ENCODE data around the gene NFAM1. TPM values are rescaled to one million over a fixed set of nuclear protein-coding genes. Genes with fewer than 3 reads are reported as not detected.

Gene NFAM1
- total RNA-seq, 1 donor from 2014 or later: 0.88 TPM

- peaks cover 52% of the 10 kb centered on the region for H3K27me3 Mint-ChIP-seq (ENCODE audit: insufficient read depth)
- intact Hi-C loops (cut with micrococcal nuclease): loop anchor here (5.0 kb wide), 2 partner anchors 137 to 198 kb away; no protein-coding TSS in a partner anchor
- no peak overlapping the region for H3K4me3 Mint-ChIP-seq
- no peaks in the 10 kb centered on the region for H3K36me3 Mint-ChIP-seq (ENCODE audit: low read depth)
- no peak overlapping the region for H3K27ac Mint-ChIP-seq
- no peaks in the 10 kb centered on the region for H3K9me3 Mint-ChIP-seq
- H3K4me1 Mint-ChIP-seq (ENCODE audit: low read depth): peaks cover 7% of the 10 kb centered on the region
- no peak for DNase-seq (ENCODE audit: low spot score)
Observed at GRCh38 chr22:42365111-42365865, 66.9 kb downstream of the NFAM1 start.

DNA sequence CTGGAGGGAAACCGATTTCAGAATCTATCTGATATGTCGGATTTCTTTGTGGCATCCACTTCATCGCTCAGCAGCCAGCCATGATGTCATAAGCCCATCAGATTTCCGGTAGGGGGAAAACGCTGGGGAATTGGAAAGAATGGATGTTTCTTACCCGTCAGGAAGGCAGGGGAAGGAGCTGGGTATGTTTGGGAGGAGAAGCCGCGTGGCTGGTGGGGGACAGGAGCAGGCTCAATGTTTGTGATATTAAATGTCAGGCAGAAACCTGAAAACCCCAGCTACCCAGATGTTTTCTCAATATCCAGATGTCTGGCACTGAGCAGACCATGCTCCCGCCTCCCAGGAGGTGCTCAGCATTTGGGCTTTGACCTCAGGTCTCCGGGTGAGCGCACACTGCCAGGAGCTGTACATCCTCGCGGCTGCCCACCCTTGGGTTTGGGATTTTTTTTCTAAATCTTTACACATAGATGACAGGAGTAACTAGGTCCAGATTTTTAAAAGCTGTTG, 67.5 kb downstream of the NFAM1 start:
- H3K9me3 Mint-ChIP-seq: no peaks in the 10 kb centered on the region
- peaks cover 4% of the 10 kb centered on the region for H3K4me1 Mint-ChIP-seq (ENCODE audit: low read depth)
- H3K36me3 Mint-ChIP-seq (ENCODE audit: low read depth): no peaks in the 10 kb centered on the region
- H3K4me3 Mint-ChIP-seq: no peak overlapping the region
- H3K27me3 Mint-ChIP-seq (ENCODE audit: insufficient read depth): peaks cover 53% of the 10 kb centered on the region
- intact Hi-C loops (cut with micrococcal nuclease): loop anchor here (5.0 kb wide), 2 partner anchors 138 to 197 kb away; no protein-coding TSS in a partner anchor
- no peak overlapping the region for H3K27ac Mint-ChIP-seq
- DNase-seq (ENCODE audit: low spot score): no peak

DNA sequence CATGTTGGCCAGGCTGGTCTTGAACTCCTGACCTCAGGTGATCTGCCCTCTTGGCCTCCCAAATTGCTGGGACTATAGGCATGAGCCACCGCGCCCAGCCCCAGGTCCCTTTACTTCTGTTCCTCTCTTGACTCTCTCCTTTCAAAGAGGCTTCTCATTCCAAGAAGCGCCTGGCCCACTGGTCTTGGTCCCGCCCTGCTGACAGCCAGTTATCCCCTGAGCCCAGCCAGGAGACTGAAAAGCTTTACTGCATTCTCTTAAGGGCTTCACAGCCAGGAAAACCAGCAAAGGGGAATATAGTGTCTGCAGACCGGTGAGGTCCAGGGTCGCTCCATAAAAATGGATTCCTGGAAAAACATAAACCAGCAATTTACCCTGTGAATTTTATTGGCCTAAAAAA, 68.3 kb downstream of the NFAM1 start:
- peaks cover 52% of the 10 kb centered on the region for H3K27me3 Mint-ChIP-seq (ENCODE audit: insufficient read depth)
- intact Hi-C loops (cut with micrococcal nuclease): no loop called here
- no peak overlapping the region for H3K27ac Mint-ChIP-seq
- no peaks in the 10 kb centered on the region for H3K9me3 Mint-ChIP-seq
- no peak for DNase-seq (ENCODE audit: low spot score)
- no peaks in the 10 kb centered on the region for H3K4me1 Mint-ChIP-seq (ENCODE audit: low read depth)
- H3K36me3 Mint-ChIP-seq (ENCODE audit: low read depth): no peaks in the 10 kb centered on the region
- no peak overlapping the region for H3K4me3 Mint-ChIP-seq

- Mint-ChIP-seq H3K27me3 (ENCODE audit: insufficient read depth) (peaks cover 37% of the 10 kb centered on the region), H3K27ac (no peak overlapping the region), H3K36me3 (ENCODE audit: low read depth) (no peaks in the 10 kb centered on the region), H3K9me3 (no peaks in the 10 kb centered on the region), H3K4me1 (ENCODE audit: low read depth) (no peaks in the 10 kb centered on the region), H3K4me3 (no peak overlapping the region)
- intact Hi-C loops (cut with micrococcal nuclease): no loop called here
- DNase-seq (ENCODE audit: low spot score): no peak
Observed at GRCh38 chr22:42361523-42361922, 70.7 kb downstream of the NFAM1 start.

GRCh38 chr22:42360348-42360747, 71.9 kb downstream of the NFAM1 start:
- Mint-ChIP-seq H3K4me3 (no peak overlapping the region), H3K27me3 (ENCODE audit: insufficient read depth) (peaks cover 26% of the 10 kb centered on the region), H3K4me1 (ENCODE audit: low read depth) (no peaks in the 10 kb centered on the region)

GRCh38 chr22:42358643-42359558, 73.3 kb downstream of the NFAM1 start:
- DNase-seq (ENCODE audit: low spot score): no peak
- H3K36me3 Mint-ChIP-seq (ENCODE audit: low read depth): no peaks in the 10 kb centered on the region
- H3K4me1 Mint-ChIP-seq (ENCODE audit: low read depth): no peaks in the 10 kb centered on the region
- peaks cover 12% of the 10 kb centered on the region for H3K27me3 Mint-ChIP-seq (ENCODE audit: insufficient read depth)
- intact Hi-C loops (cut with micrococcal nuclease): no loop called here
- H3K27ac Mint-ChIP-seq: no peak overlapping the region
- no peak overlapping the region for H3K4me3 Mint-ChIP-seq
- no peaks in the 10 kb centered on the region for H3K9me3 Mint-ChIP-seq

More at GRCh38 chr22:42360348-42360747, 71.9 kb downstream of the NFAM1 start:
- DNase-seq (ENCODE audit: low spot score): no peak
- Mint-ChIP-seq H3K9me3 (no peaks in the 10 kb centered on the region), H3K27ac (no peak overlapping the region), H3K36me3 (ENCODE audit: low read depth) (no peaks in the 10 kb centered on the region)
- intact Hi-C loops (cut with micrococcal nuclease): no loop called here

- DNase-seq (ENCODE audit: low spot score): no peak
- Mint-ChIP-seq H3K4me1 (ENCODE audit: low read depth) (no peaks in the 10 kb centered on the region), H3K27me3 (ENCODE audit: insufficient read depth) (peaks cover 9% of the 10 kb centered on the region), H3K9me3 (no peaks in the 10 kb centered on the region), H3K27ac (no peak overlapping the region), H3K36me3 (ENCODE audit: low read depth) (no peaks in the 10 kb centered on the region), H3K4me3 (no peak overlapping the region)
- intact Hi-C loops (cut with micrococcal nuclease): no loop called here
Observed at GRCh38 chr22:42357634-42358296, 74.4 kb downstream of the NFAM1 start.

DNA sequence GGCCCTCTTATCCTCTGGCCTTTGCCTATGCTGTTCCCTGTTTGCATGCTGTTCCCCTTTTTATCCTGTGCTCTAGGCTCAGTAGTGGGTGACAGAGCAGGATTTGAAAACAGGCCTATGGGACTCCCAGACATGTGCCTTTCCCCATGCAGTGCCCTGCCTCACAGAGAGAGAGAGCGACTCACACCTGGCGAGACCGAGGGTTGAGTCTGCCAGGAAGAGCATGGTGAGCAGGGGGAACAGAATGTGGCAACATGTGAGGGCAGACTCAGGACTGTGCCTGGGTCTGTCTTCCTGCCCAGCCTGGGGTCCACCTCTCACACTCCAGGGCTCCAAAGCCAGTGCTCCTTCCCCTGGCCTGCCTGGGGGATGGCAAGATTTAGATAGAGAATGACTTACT, 75.0 kb downstream of the NFAM1 start:
- no peak overlapping the region for H3K27ac Mint-ChIP-seq
- H3K27me3 Mint-ChIP-seq (ENCODE audit: insufficient read depth): peaks cover 5% of the 10 kb centered on the region
- intact Hi-C loops (cut with micrococcal nuclease): no loop called here
- H3K36me3 Mint-ChIP-seq (ENCODE audit: low read depth): no peaks in the 10 kb centered on the region
- no peak for DNase-seq (ENCODE audit: low spot score)
- no peak overlapping the region for H3K4me3 Mint-ChIP-seq
- H3K9me3 Mint-ChIP-seq: no peaks in the 10 kb centered on the region
- H3K4me1 Mint-ChIP-seq (ENCODE audit: low read depth): no peaks in the 10 kb centered on the region

DNA sequence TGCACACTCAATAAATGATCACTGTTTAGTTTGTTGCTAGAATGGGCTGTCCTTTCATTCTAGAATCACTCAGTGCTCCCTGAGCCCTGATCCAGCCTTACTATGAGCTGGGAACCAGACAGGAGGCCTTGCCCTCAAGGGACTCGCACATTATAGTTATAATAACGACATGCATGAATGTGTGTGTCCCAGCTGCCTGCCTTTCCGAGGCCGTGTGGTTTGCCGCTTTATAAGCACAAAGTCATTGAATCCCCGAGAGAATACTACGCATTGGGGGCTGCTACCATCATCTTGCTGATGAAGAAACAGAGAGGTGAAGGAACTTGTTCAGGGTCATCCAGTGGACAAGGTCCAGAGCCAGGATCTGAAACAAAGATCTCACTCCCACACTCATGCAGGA, 75.7 kb downstream of the NFAM1 start:
- intact Hi-C loops (cut with micrococcal nuclease): no loop called here
- Mint-ChIP-seq H3K4me3 (no peak overlapping the region), H3K27me3 (ENCODE audit: insufficient read depth) (peaks cover 6% of the 10 kb centered on the region), H3K36me3 (ENCODE audit: low read depth) (no peaks in the 10 kb centered on the region), H3K4me1 (ENCODE audit: low read depth) (no peaks in the 10 kb centered on the region), H3K27ac (no peak overlapping the region), H3K9me3 (no peaks in the 10 kb centered on the region)
- DNase-seq (ENCODE audit: low spot score): no peak

GRCh38 chr22:42353883-42354727, 78.1 kb downstream of the NFAM1 start:
- no peak for DNase-seq (ENCODE audit: low spot score)
- intact Hi-C loops (cut with micrococcal nuclease): no loop called here
- Mint-ChIP-seq H3K27ac (no peak overlapping the region), H3K36me3 (ENCODE audit: low read depth) (no peaks in the 10 kb centered on the region), H3K4me1 (ENCODE audit: low read depth) (no peaks in the 10 kb centered on the region), H3K4me3 (no peak overlapping the region), H3K27me3 (ENCODE audit: insufficient read depth) (peaks cover 3% of the 10 kb centered on the region), H3K9me3 (no peaks in the 10 kb centered on the region)

GRCh38 chr22:42350373-42350772, 81.8 kb downstream of the NFAM1 start:
- no peak overlapping the region for H3K27ac Mint-ChIP-seq
- no peak for DNase-seq (ENCODE audit: low spot score)
- H3K4me1 Mint-ChIP-seq (ENCODE audit: low read depth): no peaks in the 10 kb centered on the region
- intact Hi-C loops (cut with micrococcal nuclease): no loop called here
- no peaks in the 10 kb centered on the region for H3K36me3 Mint-ChIP-seq (ENCODE audit: low read depth)
- H3K9me3 Mint-ChIP-seq: no peaks in the 10 kb centered on the region
- no peak overlapping the region for H3K4me3 Mint-ChIP-seq
- peaks cover 3% of the 10 kb centered on the region for H3K27me3 Mint-ChIP-seq (ENCODE audit: insufficient read depth)

GRCh38 chr22:42347281-42347824, 84.8 kb downstream of the NFAM1 start:
- H3K27me3 Mint-ChIP-seq (ENCODE audit: insufficient read depth): peaks cover 7% of the 10 kb centered on the region
- H3K36me3 Mint-ChIP-seq (ENCODE audit: low read depth): no peaks in the 10 kb centered on the region
- H3K27ac Mint-ChIP-seq: no peak overlapping the region
- H3K9me3 Mint-ChIP-seq: no peaks in the 10 kb centered on the region
- intact Hi-C loops (cut with micrococcal nuclease): no loop called here
- H3K4me3 Mint-ChIP-seq: no peak overlapping the region
- H3K4me1 Mint-ChIP-seq (ENCODE audit: low read depth): no peaks in the 10 kb centered on the region
- DNase-seq (ENCODE audit: low spot score): no peak

Data from activated T-helper 1 cell treated with anti-CD3 and anti-CD28 coated beads, Interleukin-12 subunit alpha, Interleukin-12 subunit beta, Interleukin-2, Interleukin-4 antibody, amounts not matched to agents 30 ng/mL and 10 ng/mL and 1 ng/mL, durations not matched to agents 14 hours and 24 hours and 36 hours (primary cell).